H9 (cell line): ENCODE measurements around the gene GXYLT2. TPM values are rescaled to one million over a fixed set of nuclear protein-coding genes. Genes with fewer than 3 reads are reported as not detected.

Experiments used
- DNase-seq: peaks from one replicate; pipeline ENCODE4 v3.0.0-alpha.2; 2017
- H2AFZ ChIP-seq: one replicate; pipeline ENCODE4 v1.6.1; 2013; ENCODE audit warnings: mild to moderate bottlenecking, low read length, control low read depth, moderate library complexity
- H2AK5ac ChIP-seq: 2 replicates; pipeline ENCODE4 v1.6.1; 2013; ENCODE audit warnings: low read length, control low read depth, mixed read lengths; ENCODE audit not compliant: insufficient read length
- H2BK120ac ChIP-seq: one replicate; pipeline ENCODE4 v1.6.1; 2013; ENCODE audit warnings: low read depth, mild to moderate bottlenecking, low read length, control low read depth, inconsistent platforms; ENCODE audit not compliant: poor library complexity, severe bottlenecking
- H2BK12ac ChIP-seq: 2 replicates; pipeline ENCODE4 v1.6.1; 2013; ENCODE audit warnings: low read length, control low read depth, mixed read lengths, low read depth; ENCODE audit not compliant: insufficient read length
- H2BK15ac ChIP-seq: 2 replicates; pipeline ENCODE4 v1.6.1; 2013; ENCODE audit warnings: low read depth, low read length, control low read depth
- H2BK20ac ChIP-seq: one replicate; pipeline ENCODE4 v1.6.1; 2013; ENCODE audit warnings: low read depth, mild to moderate bottlenecking, low read length, control low read depth, inconsistent platforms; ENCODE audit not compliant: poor library complexity, severe bottlenecking
- H2BK5ac ChIP-seq: 2 replicates; pipeline ENCODE4 v1.6.1; 2013; ENCODE audit warnings: low read length, control low read depth, mixed read lengths; ENCODE audit not compliant: insufficient read length
- H3K14ac ChIP-seq: 2 replicates; pipeline ENCODE4 v1.6.1; 2013; ENCODE audit warnings: low read length, control low read depth; ENCODE audit not compliant: insufficient read depth
- H3K18ac ChIP-seq: 2 replicates; pipeline ENCODE4 v1.6.1; 2013; ENCODE audit warnings: low read depth, mild to moderate bottlenecking, mixed read lengths, low read length, control low read depth; ENCODE audit not compliant: insufficient read length
- H3K23ac ChIP-seq: 2 replicates; pipeline ENCODE4 v1.6.1; 2013; ENCODE audit warnings: low read length, control low read depth, mixed read lengths, low read depth; ENCODE audit not compliant: insufficient read length
- H3K23me2 ChIP-seq: 2 replicates; pipeline ENCODE4 v1.6.1; 2013; ENCODE audit warnings: low read depth, mild to moderate bottlenecking, mixed read lengths, low read length, control low read depth; ENCODE audit not compliant: insufficient read length, poor library complexity, severe bottlenecking
- H3K27ac ChIP-seq: 2 replicates; pipeline ENCODE4 v1.5.1; 2013; ENCODE audit warnings: low read length, control low read depth, mixed read lengths, low read depth; ENCODE audit not compliant: insufficient read length
- H3K27me3 ChIP-seq: 2 replicates; pipeline ENCODE4 v1.6.1; 2013; ENCODE audit warnings: low read length, control low read depth, inconsistent platforms; ENCODE audit not compliant: insufficient read depth
- H3K4ac ChIP-seq: 2 replicates; pipeline ENCODE4 v1.6.1; 2013; ENCODE audit warnings: low read depth, mild to moderate bottlenecking, control low read depth, inconsistent platforms, low read length, moderate library complexity
- H3K4me1 ChIP-seq: 2 replicates; pipeline ENCODE4 v1.6.1; 2013; ENCODE audit warnings: low read length, control low read depth, inconsistent platforms; ENCODE audit not compliant: insufficient read depth
- H3K4me2 ChIP-seq: 2 replicates; pipeline ENCODE4 v1.6.1; 2013; ENCODE audit warnings: low read length, control low read depth, mixed read lengths; ENCODE audit not compliant: insufficient read length, insufficient read depth
- H3K56ac ChIP-seq: 2 replicates; pipeline ENCODE4 v1.6.1; 2013; ENCODE audit warnings: low read depth, mild to moderate bottlenecking, mixed read lengths, low read length, control low read depth; ENCODE audit not compliant: insufficient read length
- H3K79me1 ChIP-seq: 2 replicates; pipeline ENCODE4 v1.6.1; 2013; ENCODE audit warnings: low read depth, mild to moderate bottlenecking, moderate library complexity, low read length, control low read depth, inconsistent platforms; ENCODE audit not compliant: insufficient read depth, poor library complexity, severe bottlenecking
- H3K79me2 ChIP-seq: 2 replicates; pipeline ENCODE4 v1.6.1; 2013; ENCODE audit warnings: low read length, control low read depth, inconsistent platforms; ENCODE audit not compliant: insufficient read depth
- H3K9ac ChIP-seq: 2 replicates; pipeline ENCODE4 v1.6.1; 2013; ENCODE audit warnings: low read length, control low read depth, mixed read lengths; ENCODE audit not compliant: insufficient read length; ENCODE audit errors: extremely low read depth
- H3K9me3 ChIP-seq: one replicate; pipeline ENCODE4 v1.6.1; 2013; ENCODE audit warnings: low read depth, low read length, inconsistent platforms; ENCODE audit not compliant: control insufficient read depth
- H3T11ph ChIP-seq: one replicate; pipeline ENCODE4 v1.6.1; 2013; ENCODE audit warnings: mild to moderate bottlenecking, low read length, control low read depth, inconsistent platforms
- H4K20me1 ChIP-seq: one replicate; pipeline ENCODE4 v1.6.1; 2013; ENCODE audit not compliant: control insufficient read depth, insufficient read length, insufficient read depth
- H4K5ac ChIP-seq: 2 replicates; pipeline ENCODE4 v1.6.1; 2013; ENCODE audit warnings: low read depth, mild to moderate bottlenecking, mixed read lengths, low read length, control low read depth; ENCODE audit not compliant: insufficient read length
- H4K8ac ChIP-seq: replicated peaks from 2 replicates; pipeline ENCODE4 v1.6.1; 2013; ENCODE audit warnings: low read length, control low read depth, mixed read lengths, low read depth; ENCODE audit not compliant: insufficient read length
- H4K91ac ChIP-seq: 2 replicates; pipeline ENCODE4 v1.6.1; 2013; ENCODE audit warnings: low read depth, mild to moderate bottlenecking, moderate library complexity, mixed read lengths, low read length, control low read depth; ENCODE audit not compliant: insufficient read length
- H3K27ac Mint-ChIP-seq, 3 experiments: 2 replicates in 2 of 3; 3 replicates in 1 of 3; pipeline ENCODE4 v1.8.0; 2020 to 2021; ENCODE audit warnings: mixed read lengths in 3 of 3, mild to moderate bottlenecking in 1 of 3, moderate library complexity in 1 of 3
- H3K27me3 Mint-ChIP-seq: 2 replicates; pipeline ENCODE4 v1.8.0; 2021; ENCODE audit warnings: low read depth, mild to moderate bottlenecking, moderate library complexity, mixed read lengths
- H3K36me3 Mint-ChIP-seq, 3 experiments: 2 replicates in 2 of 3; 3 replicates in 1 of 3; pipeline ENCODE4 v1.8.0; 2020 to 2021; ENCODE audit warnings: low read depth in 3 of 3, mixed read lengths in 3 of 3; ENCODE audit not compliant: insufficient read depth in 1 of 3
- H3K4me1 Mint-ChIP-seq, 2 experiments: 2 replicates each; pipeline ENCODE4 v1.8.0; 2020; ENCODE audit warnings: mixed read lengths in 2 of 2
- H3K4me3 Mint-ChIP-seq, 2 experiments: 2 replicates in 1 of 2; 3 replicates in 1 of 2; pipeline ENCODE4 v1.8.0; 2020 to 2021; ENCODE audit warnings: mild to moderate bottlenecking in 2 of 2, mixed read lengths in 2 of 2, moderate library complexity in 1 of 2
- H3K9me3 Mint-ChIP-seq, 2 experiments: 2 replicates in 1 of 2; 3 replicates in 1 of 2; pipeline ENCODE4 v1.8.0; 2020; ENCODE audit warnings: mild to moderate bottlenecking in 2 of 2, mixed read lengths in 2 of 2, moderate library complexity in 1 of 2
- WGBS: extraction: QIAGEN DNeasy Blood & Tissue Kit; methylation state at CpG from one replicate; pipeline ENCODE4 v1.1.7; 2013; ENCODE audit warnings: missing lambda C conversion rate, low lambda C conversion rate, mixed read lengths; ENCODE audit not compliant: insufficient read length; ENCODE audit errors: extremely low coverage; 5-methylcytosine and 5-hydroxymethylcytosine counted together
- total RNA-seq: library from RNA; stranded (reverse); gene quantifications from 2 replicates; pipeline ENCODE4 v1.2.1, GENCODE V29; 2021
- TF ChIP-seq, protein P1 (sequence below): fragments of 200-600 bp; sonication (generic); conservative IDR thresholded peaks from 3 replicates; pipeline ENCODE4 v1.8.0; 2021; ENCODE audit warnings: antibody characterized with exemption, mild to moderate bottlenecking

The GXYLT2 gene
- total RNA-seq, 1 experiment from 2014 or later, result 2.0 TPM

DNA sequence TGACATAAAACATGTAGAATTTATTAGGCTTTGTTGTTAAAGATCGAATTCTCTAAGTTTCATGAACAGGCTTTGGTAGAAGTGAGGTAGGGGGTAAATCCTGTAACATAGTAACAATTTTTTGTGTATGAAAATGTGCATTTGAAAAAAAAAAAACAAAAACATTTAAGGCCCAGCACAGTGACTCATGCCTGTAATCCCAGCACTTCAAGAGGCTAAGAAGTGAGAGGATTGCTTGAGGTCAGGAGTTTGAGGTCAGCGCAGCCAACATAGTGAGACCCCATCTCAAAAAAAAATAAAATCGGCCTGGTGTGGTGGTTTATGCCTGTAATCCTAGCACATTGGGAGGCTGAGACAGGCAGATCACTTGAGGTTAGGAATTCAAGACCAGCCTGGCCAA, 81.9 kb downstream of the GXYLT2 start:
- Histone ChIP-seq H3K14ac (no peak overlapping the region), H3K23ac (no peak overlapping the region), H3K4me2 (no peak overlapping the region), H2BK20ac (no peak overlapping the region), H4K91ac (no peak overlapping the region), H3K27me3 (no peaks in the 10 kb centered on the region), H3K9ac (no peak overlapping the region), H3T11ph (no peak overlapping the region), H2BK15ac (no peak overlapping the region), H3K79me1 (no peaks in the 10 kb centered on the region), H3K9me3 (no peaks in the 10 kb centered on the region), H2AK5ac (no peak overlapping the region), H3K4me1 (no peaks in the 10 kb centered on the region; the same call in 1 of the 2 replicates), H3K79me2 (no peaks in the 10 kb centered on the region), H3K27ac (no peak overlapping the region), H4K5ac (no peak overlapping the region), H2BK5ac (no peak overlapping the region), H3K56ac (no peak overlapping the region), H4K8ac (no peak overlapping the region), H3K4ac (no peak overlapping the region), H3K23me2 (no peaks in the 10 kb centered on the region), H3K18ac (no peak overlapping the region), H2BK120ac (no peak overlapping the region), H2BK12ac (no peak overlapping the region), H4K20me1 (no peaks in the 10 kb centered on the region), H2AFZ (no peak overlapping the region)
- TF ChIP-seq, protein P1, sequence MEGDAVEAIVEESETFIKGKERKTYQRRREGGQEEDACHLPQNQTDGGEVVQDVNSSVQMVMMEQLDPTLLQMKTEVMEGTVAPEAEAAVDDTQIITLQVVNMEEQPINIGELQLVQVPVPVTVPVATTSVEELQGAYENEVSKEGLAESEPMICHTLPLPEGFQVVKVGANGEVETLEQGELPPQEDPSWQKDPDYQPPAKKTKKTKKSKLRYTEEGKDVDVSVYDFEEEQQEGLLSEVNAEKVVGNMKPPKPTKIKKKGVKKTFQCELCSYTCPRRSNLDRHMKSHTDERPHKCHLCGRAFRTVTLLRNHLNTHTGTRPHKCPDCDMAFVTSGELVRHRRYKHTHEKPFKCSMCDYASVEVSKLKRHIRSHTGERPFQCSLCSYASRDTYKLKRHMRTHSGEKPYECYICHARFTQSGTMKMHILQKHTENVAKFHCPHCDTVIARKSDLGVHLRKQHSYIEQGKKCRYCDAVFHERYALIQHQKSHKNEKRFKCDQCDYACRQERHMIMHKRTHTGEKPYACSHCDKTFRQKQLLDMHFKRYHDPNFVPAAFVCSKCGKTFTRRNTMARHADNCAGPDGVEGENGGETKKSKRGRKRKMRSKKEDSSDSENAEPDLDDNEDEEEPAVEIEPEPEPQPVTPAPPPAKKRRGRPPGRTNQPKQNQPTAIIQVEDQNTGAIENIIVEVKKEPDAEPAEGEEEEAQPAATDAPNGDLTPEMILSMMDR, result no peak
- Mint-ChIP-seq H3K36me3 (peaks cover 0 to 4% (median 0%) of the 10 kb centered on the region in 3 experiments; a peak in 2 of 7 replicates), H3K4me1 (peaks cover 12 to 15% of the 10 kb centered on the region in 2 experiments), H3K27ac (no peak overlapping the region), H3K4me3 (no peak overlapping the region), H3K27me3 (no peaks in the 10 kb centered on the region), H3K9me3 (no peaks in the 10 kb centered on the region; a peak in 1 of 5 replicates)
- no peak for DNase-seq
- no CpG with 5 or more reads among the region's 3 CpGs for WGBS
